ES-I3 (cell line): Measurements from ENCODE around the gene POFUT1.
"Not testable (repeated sequence)": the region's sequence is repeated elsewhere in the genome, so short reads cannot be mapped to it uniquely, and the experiment has no call there.

ENCODE experiments used
- H3K36me3 ChIP-seq: 2 replicates; pipeline ENCODE4 v1.6.1; 2013; ENCODE audit warnings: mild to moderate bottlenecking, low read length, control low read depth, moderate library complexity; ENCODE audit not compliant: insufficient read depth
- H3K4me1 ChIP-seq: 2 replicates; pipeline ENCODE4 v1.6.1; 2013; ENCODE audit warnings: mild to moderate bottlenecking, control low read depth, low read length; ENCODE audit not compliant: insufficient read depth
- H3K9ac ChIP-seq: 2 replicates; pipeline ENCODE4 v1.6.1; 2013; ENCODE audit warnings: low read depth, mild to moderate bottlenecking, low read length, moderate library complexity
- H3K9me3 ChIP-seq: 2 replicates; pipeline ENCODE4 v1.6.1; 2013; ENCODE audit warnings: mild to moderate bottlenecking, low read length, moderate library complexity; ENCODE audit not compliant: control insufficient read depth, insufficient read depth

The POFUT1 gene

GRCh38 chr20:32244959-32245358 is 37.3 kb downstream of the POFUT1 start:
- H3K36me3 ChIP-seq, result no peaks in the 10 kb centered on the region

GRCh38 chr20:32246208-32246607 is 38.5 kb downstream of the POFUT1 start:
- H3K36me3 ChIP-seq, H3K9me3 ChIP-seq, H3K4me1 ChIP-seq, H3K9ac ChIP-seq: not testable (repeated sequence)

More at GRCh38 chr20:32244959-32245358, 37.3 kb downstream of the POFUT1 start:
- Histone ChIP-seq H3K9me3 (no peaks in the 10 kb centered on the region), H3K9ac (no peak overlapping the region), H3K4me1 (peaks cover 6% of the 10 kb centered on the region)

DNA sequence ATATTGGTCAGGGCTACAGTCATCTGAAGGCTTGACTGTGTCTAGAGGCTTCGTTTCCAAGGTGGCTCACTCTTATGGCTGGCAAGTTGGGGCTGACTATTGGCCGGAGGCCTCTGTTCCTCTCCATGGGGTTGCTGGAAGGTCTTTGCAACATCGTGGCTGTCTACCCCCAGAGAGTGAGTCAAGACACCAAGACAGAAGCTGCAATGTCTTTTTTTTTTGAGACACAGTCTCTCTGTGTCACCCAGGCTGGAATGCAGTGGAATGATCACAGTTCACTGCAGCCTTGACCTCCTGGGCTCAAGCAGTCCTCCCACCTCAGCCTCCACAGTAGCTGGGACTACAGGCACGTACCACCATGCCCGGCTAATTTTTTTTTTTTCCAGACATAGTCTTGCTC is 40.4 kb downstream of the POFUT1 start:
- Histone ChIP-seq H3K9me3 (no peaks in the 10 kb centered on the region), H3K4me1 (no peaks in the 10 kb centered on the region; the same call in 1 of the 2 replicates), H3K9ac (no peak overlapping the region), H3K36me3 (no peaks in the 10 kb centered on the region)

GRCh38 chr20:32249030-32249738 is 41.5 kb downstream of the POFUT1 start:
- Histone ChIP-seq H3K4me1 (no peaks in the 10 kb centered on the region; the same call in 1 of the 2 replicates), H3K36me3 (no peaks in the 10 kb centered on the region), H3K9ac (no peak overlapping the region)

DNA sequence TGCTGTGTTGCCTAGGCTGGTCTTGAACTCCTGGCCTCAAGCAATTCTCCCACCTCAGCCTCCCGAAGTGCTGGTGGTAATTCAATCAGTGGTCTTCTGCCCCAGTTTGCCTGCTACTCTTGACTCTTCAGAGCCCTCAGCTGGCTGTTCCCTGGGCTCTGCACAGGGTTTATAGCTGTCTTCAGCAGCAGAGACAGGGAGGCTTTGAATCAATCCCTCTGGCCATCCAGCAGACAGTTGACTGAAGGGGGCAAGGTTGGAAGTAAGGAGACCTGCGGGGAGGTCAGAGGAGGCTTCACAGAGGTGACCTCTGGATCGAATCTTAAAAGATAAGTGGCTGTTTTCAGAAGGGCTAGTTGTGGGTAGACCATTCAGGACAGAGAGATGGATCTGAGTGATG is 43.8 kb downstream of the POFUT1 start:
- Histone ChIP-seq H3K9me3 (no peaks in the 10 kb centered on the region), H3K9ac (no peak overlapping the region), H3K4me1 (peaks cover 3% of the 10 kb centered on the region; the same call in 1 of the 2 replicates), H3K36me3 (no peaks in the 10 kb centered on the region)

More at GRCh38 chr20:32249030-32249738, 41.5 kb downstream of the POFUT1 start:
- no peaks in the 10 kb centered on the region for H3K9me3 ChIP-seq

- Histone ChIP-seq H3K9me3 (no peaks in the 10 kb centered on the region), H3K36me3 (no peaks in the 10 kb centered on the region), H3K4me1 (peaks cover 3% of the 10 kb centered on the region; the same call in 1 of the 2 replicates), H3K9ac (no peak overlapping the region)
These were observed 44.5 kb downstream of the POFUT1 start for GRCh38 chr20:32252189-32252588.

- not testable (repeated sequence) for H3K9me3 ChIP-seq, H3K9ac ChIP-seq, H3K4me1 ChIP-seq, H3K36me3 ChIP-seq
These were observed 53.3 kb downstream of the POFUT1 start for GRCh38 chr20:32260973-32261372.

GRCh38 chr20:32261644-32262043 is 54.0 kb downstream of the POFUT1 start:
- Histone ChIP-seq H3K9ac (no peak overlapping the region), H3K4me1 (no peaks in the 10 kb centered on the region), H3K36me3 (no peaks in the 10 kb centered on the region), H3K9me3 (no peaks in the 10 kb centered on the region)

DNA sequence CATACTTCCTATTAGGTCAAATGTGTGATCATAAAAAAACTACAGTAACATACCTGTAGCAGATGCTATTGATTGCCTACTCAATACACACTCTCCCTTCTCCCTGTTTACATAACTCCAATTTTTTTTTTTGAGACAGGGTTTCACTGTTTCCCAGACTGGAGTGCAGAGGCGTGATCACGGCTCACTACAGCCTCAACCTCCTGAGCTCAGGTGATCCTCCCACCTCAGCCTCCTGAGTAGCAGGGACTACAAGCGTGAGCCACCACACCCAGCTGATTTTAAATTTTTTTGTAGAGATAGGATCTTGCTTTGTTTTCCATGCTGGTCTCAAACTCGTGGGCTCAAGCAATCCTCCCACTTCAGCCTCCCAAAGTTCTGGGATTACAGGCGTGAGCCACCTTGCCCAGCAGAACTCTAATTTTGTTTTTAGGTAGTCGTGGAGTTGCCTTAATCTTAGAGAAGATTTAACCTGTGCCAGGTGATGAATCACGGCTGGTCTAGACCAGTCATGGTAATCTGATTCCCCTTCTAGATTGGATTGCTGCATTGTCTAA is 55.8 kb downstream of the POFUT1 start:
- H3K36me3 ChIP-seq, result no peaks in the 10 kb centered on the region
- no peaks in the 10 kb centered on the region for H3K4me1 ChIP-seq
- no peak overlapping the region for H3K9ac ChIP-seq
- H3K9me3 ChIP-seq, result no peaks in the 10 kb centered on the region

GRCh38 chr20:32271620-32272019 is 63.9 kb downstream of the POFUT1 start:
- Histone ChIP-seq H3K4me1 (no peaks in the 10 kb centered on the region), H3K9ac (no peak overlapping the region), H3K9me3 (no peaks in the 10 kb centered on the region), H3K36me3 (no peaks in the 10 kb centered on the region)

DNA sequence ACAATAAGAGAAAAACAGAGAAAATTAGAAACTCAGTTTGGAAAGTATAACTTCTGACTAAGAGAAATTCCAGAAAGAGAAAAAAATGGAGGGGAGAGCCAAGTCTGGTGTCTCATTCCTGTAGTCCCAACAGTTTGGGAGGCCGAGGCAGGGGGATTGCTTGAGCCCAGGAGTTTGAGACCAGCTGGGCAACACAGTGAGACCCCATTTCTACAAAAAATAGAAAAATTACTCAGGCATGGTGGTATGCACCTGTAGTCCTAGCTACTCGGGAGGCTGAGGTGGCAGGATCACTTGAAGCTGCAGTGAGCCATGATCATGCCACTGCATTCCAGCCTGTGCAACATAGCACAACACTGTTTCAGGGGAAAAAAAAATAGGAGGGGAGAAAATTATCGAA is 66.7 kb downstream of the POFUT1 start:
- Histone ChIP-seq H3K36me3 (no peaks in the 10 kb centered on the region), H3K4me1 (0 out of 2 replicates have a peak, but pooled peaks cover 4% of the 10 kb centered on the region), H3K9ac (no peak overlapping the region), H3K9me3 (no peaks in the 10 kb centered on the region)

- not testable (repeated sequence) for H3K36me3 ChIP-seq, H3K9ac ChIP-seq, H3K4me1 ChIP-seq, H3K9me3 ChIP-seq
These were observed 67.5 kb downstream of the POFUT1 start for GRCh38 chr20:32275163-32275562.

DNA sequence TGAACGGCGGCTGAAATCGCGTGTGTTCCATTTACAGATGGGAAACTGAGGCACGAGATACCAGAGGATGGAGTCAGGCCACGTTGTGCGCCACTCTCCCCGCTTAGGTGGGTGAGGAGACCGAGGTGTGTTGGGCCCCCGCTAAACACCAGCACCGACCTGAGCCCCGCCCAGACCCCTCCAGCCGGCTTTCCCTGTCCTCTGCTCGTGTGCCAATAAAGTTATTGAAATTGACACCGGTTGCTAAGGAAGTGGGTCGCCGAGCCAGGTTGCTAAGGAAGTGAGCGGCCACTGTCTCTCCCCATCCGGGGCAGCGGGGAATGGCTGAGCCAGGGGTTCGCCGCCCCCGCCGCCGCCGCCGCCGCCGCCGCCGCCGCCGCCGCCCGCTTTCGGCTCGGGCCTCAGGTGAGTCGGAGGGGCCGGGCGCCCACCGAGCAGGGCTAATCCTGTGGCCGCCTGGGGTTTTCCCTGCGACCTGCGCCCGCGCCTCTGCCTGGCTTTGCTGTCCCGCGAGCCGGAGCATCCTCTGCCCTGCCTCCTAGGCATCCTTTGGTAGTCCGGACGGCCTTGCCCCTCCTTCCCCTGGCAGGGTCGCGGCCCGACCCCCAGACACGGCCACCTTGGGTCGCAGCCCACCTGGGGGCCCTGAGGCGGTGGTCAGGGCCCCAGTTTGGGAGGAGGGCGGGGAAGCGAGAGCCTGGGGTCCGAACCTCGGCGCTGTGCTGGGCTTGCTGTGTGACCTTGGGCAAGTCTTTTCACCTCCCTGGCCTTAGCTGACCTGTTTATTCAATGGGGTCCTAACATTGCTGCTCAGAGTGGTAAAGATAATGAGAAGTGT is 69.9 kb downstream of the POFUT1 start, which contains the start of gene KIF3B:
Gene KIF3B (plus strand): TSS at position 291 of the 838 bp plus-strand sequence. CDS start 32,127 bp downstream, outside the sequence.
- Histone ChIP-seq H3K9ac (peak within 1 kb of the TSS; percentile 58; the same call in 1 of the 2 replicates), H3K9me3 (no peaks in the 10 kb centered on the region), H3K4me1 (0 out of 2 replicates have a peak, but pooled peaks cover 4% of the 10 kb centered on the region), H3K36me3 (no peaks in the 10 kb centered on the region)

DNA sequence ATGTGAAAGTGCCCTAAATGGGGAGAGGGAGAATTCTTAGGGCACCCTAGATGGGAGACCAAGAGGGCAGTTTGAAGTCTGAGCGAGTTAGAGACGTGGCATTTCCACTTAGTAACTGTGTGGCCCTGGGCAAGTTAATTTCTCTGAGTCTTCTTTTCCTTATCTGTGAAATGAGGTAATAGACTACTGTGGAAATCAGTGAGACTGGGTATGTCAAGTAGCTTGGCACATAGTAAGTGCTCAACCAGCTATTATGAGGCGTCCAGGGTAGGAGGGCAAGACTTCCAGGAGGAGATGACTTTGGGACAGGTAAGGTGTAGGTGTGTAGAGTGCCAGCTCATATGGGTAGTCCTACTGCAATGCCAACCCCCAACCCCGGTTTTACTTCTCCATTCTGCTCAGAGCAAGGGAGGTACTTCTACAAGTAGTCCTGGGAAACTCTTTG is 70.5 kb downstream of the POFUT1 start:
- Histone ChIP-seq H3K36me3 (no peaks in the 10 kb centered on the region), H3K4me1 (0 out of 2 replicates have a peak, but pooled peaks cover 4% of the 10 kb centered on the region)

More for the DNA sequence above, 70.5 kb downstream of the POFUT1 start:
- H3K9me3 ChIP-seq, result no peaks in the 10 kb centered on the region
- H3K9ac ChIP-seq, result peak overlapping the region; percentile 58; the same call in 1 of the 2 replicates
